HCT116 (cell line): ENCODE results near the gene CALML4. TPM values are rescaled to one million over a fixed set of nuclear protein-coding genes. Genes with fewer than 3 reads are reported as not detected.
"Not testable (repeated sequence)": the region's sequence is repeated elsewhere in the genome, so short reads cannot be mapped to it uniquely, and the experiment has no call there.

Source experiments
- ATAC-seq: fragments of 200-7000 bp; cut with Tn5 transposase; 2 replicates; pipeline ENCODE4 v1.9.1; 2020; ENCODE audit warnings: mild to moderate bottlenecking, moderate library complexity
- BruUV-seq: library from RNA; stranded (reverse); fragments of 400-500 nt; replicated peaks from 2 replicates; lab custom pipeline; 2021; lab: Mats Ljungman, UMichigan
- CTCF ChIA-PET: fragments of 300-600 bp; sonication (Branson Sonifier 250); formaldehyde crosslinking; loops from one replicate; lab custom pipeline; 2021; ENCODE audit warnings: antibody characterized with exemption; lab: Charles Lee
- POLR2A ChIA-PET: fragments of 300-600, 350-600 bp; sonication (Branson Sonifier 250); formaldehyde crosslinking; loops from one replicate; lab custom pipeline; 2021; ENCODE audit warnings: antibody characterized with exemption; lab: Charles Lee
- RAD21 ChIA-PET, 2 experiments: fragments of 300-600 bp; sonication (Branson Sonifier 250); formaldehyde crosslinking; loops; one replicate each; lab custom pipeline; 2023; ENCODE audit warnings: low total read pairs in 2 of 2; ENCODE audit not compliant: uncharacterized antibody in 2 of 2, unreplicated experiment in 2 of 2, low non-redundant PET in 1 of 2; lab: Charles Lee
- DNase-seq: peaks from one replicate; pipeline ENCODE4 v3.0.0-alpha.2; 2010; ENCODE audit warnings: low read depth, low spot score
- H2AFZ ChIP-seq: fragments of 200-600 bp; shearing (Covaris generic), sonication (generic); 2 replicates; pipeline ENCODE4 v1.6.1; 2017; ENCODE audit warnings: low read depth, mixed run types, mixed read lengths, antibody characterized with exemption, low read length; ENCODE audit not compliant: poor library complexity, severe bottlenecking
- H3K27ac ChIP-seq: 2 replicates; pipeline ENCODE4 v1.5.1; 2012; ENCODE audit warnings: low read depth, low read length
- H3K27me3 ChIP-seq: fragments of 200-600 bp; sonication (generic); 2 replicates; pipeline ENCODE4 v1.6.1; 2016; ENCODE audit warnings: mixed run types, low read length, mixed read lengths; ENCODE audit not compliant: insufficient read depth
- H3K36me3 ChIP-seq, 2 experiments: fragments of 200-500 bp in 1 of 2; fragments of 200-600 bp in 1 of 2; sonication (Bioruptor generic) in 1 of 2; sonication (generic) in 1 of 2; 2 replicates each; pipeline versions ENCODE4 v1.5.1 to v1.6.1; 2014 to 2016; ENCODE audit warnings: low read length in 2 of 2, inconsistent platforms in 1 of 2, mixed read lengths in 1 of 2, mixed run types in 1 of 2; ENCODE audit not compliant: insufficient read depth in 2 of 2, control insufficient read depth in 1 of 2
- H3K4me1 ChIP-seq, 2 experiments: fragments of 200-600 bp in 1 of 2; sonication (generic) in 1 of 2; 2 replicates each; pipeline versions ENCODE4 v1.5.1 to v1.6.1; 2012 to 2017; ENCODE audit warnings: low read length in 2 of 2, inconsistent platforms in 1 of 2, mild to moderate bottlenecking in 1 of 2, mixed read lengths in 1 of 2, mixed run types in 1 of 2, moderate library complexity in 1 of 2; ENCODE audit not compliant: insufficient read depth in 2 of 2, control insufficient read depth in 1 of 2
- H3K4me2 ChIP-seq: fragments of 200-600 bp; sonication (generic); 2 replicates; pipeline ENCODE4 v1.6.1; 2017; ENCODE audit warnings: mixed run types, low read length, mixed read lengths
- H3K4me3 ChIP-seq, 2 experiments: fragments of 200-600 bp in 1 of 2; sonication (generic) in 1 of 2; replicated peaks in 1 of 2; 2 replicates each; pipeline ENCODE4 v1.5.1; 2011 to 2016; ENCODE audit warnings: low read length in 2 of 2, control low read depth in 1 of 2, low read depth in 1 of 2, mild to moderate bottlenecking in 1 of 2, mixed read lengths in 1 of 2, mixed run types in 1 of 2
- H3K79me2 ChIP-seq: fragments of 200-600 bp; sonication (generic); 2 replicates; pipeline ENCODE4 v1.6.1; 2017; ENCODE audit warnings: mild to moderate bottlenecking, mixed run types, low read length, moderate library complexity, mixed read lengths; ENCODE audit not compliant: insufficient read depth
- H3K9ac ChIP-seq: fragments of 200-600 bp; sonication (generic); 2 replicates; pipeline ENCODE4 v1.6.1; 2016; ENCODE audit warnings: low read length, mixed read lengths
- H3K9me2 ChIP-seq: fragments of 200-600 bp; sonication (generic), shearing (Covaris generic); 2 replicates; pipeline ENCODE4 v1.6.1; 2017; ENCODE audit warnings: mixed run types, mild to moderate bottlenecking, moderate library complexity; ENCODE audit not compliant: insufficient read depth
- H3K9me3 ChIP-seq, 2 experiments: fragments of 200-500 bp in 1 of 2; fragments of 200-600 bp in 1 of 2; sonication (Bioruptor generic) in 1 of 2; sonication (generic) in 1 of 2; 2 replicates each; pipeline ENCODE4 v1.6.1; 2014 to 2017; ENCODE audit warnings: low read length in 2 of 2, mixed read lengths in 2 of 2, inconsistent platforms in 1 of 2, low read depth in 1 of 2, mild to moderate bottlenecking in 1 of 2, mixed run types in 1 of 2, moderate library complexity in 1 of 2; ENCODE audit not compliant: control insufficient read depth in 1 of 2, insufficient read depth in 1 of 2
- H4K20me1 ChIP-seq: fragments of 200-600 bp; sonication (generic), shearing (Covaris generic); 2 replicates; pipeline ENCODE4 v1.6.1; 2017; ENCODE audit warnings: mixed run types, mild to moderate bottlenecking, moderate library complexity; ENCODE audit not compliant: insufficient read depth
- CEBPB ChIP-seq: IDR thresholded peaks from 2 replicates; pipeline ENCODE4 v1.6.1; 2012; ENCODE audit warnings: low read depth
- EGR1 ChIP-seq: IDR thresholded peaks from 2 replicates; pipeline ENCODE4 v1.6.1; 2012; ENCODE audit warnings: low read depth
- EZH2 ChIP-seq: fragments of 200-600 bp; sonication (generic); IDR thresholded peaks from 2 replicates; pipeline ENCODE4 v1.6.1; 2017; ENCODE audit warnings: antibody characterized with exemption, mixed run types
- POLR2A ChIP-seq: IDR thresholded peaks from 2 replicates; pipeline ENCODE4 v1.7.0; 2011; ENCODE audit warnings: borderline replicate concordance; ENCODE audit not compliant: insufficient read depth, insufficient read length; ENCODE audit errors: extremely low read depth
- POLR2AphosphoS5 ChIP-seq: IDR thresholded peaks from 2 replicates; pipeline ENCODE4 v1.6.1; 2011; ENCODE audit warnings: mild to moderate bottlenecking, low read depth, low read length, moderate library complexity
- intact Hi-C: fragments of 100-400 bp; cut with micrococcal nuclease; formaldehyde crosslinking; loops from 2 replicates; pipeline ENCODE4 v1.10.0; 2022
- total RNA-seq: library from RNA; stranded (reverse); gene quantifications from one replicate; pipeline ENCODE4 v1.2.1, GENCODE V29; 2021; ENCODE audit not compliant: unreplicated experiment

CALML4 gene
- total RNA-seq, 1 experiment from 2014 or later, result 8.5 TPM

DNA sequence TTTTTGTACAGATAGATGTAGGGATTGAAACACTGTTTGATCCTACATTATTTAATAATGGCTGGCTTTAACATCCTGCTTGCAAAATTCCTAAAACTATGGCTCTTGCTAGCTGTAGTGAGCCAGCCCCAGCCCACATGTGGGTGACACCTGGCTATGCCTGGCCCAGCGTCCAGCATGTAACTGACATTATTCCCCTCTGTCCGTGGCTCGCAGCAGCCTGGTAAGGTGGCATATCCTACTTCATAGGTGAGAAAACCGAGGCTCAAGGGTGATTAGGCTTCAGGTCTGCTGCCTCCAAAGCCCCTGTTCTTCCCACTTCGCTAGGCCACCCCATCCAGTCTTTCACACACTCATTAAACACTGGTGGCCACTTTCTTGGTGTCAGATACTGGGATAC lies 1.6 kb downstream of the CALML4 start:
- intact Hi-C loops, result no loop called here
- H3K36me3 ChIP-seq, result no peaks in the 10 kb centered on the region; a peak in 1 of 4 replicates
- POLR2A ChIA-PET, result no interaction called here
- no peaks in the 10 kb centered on the region for H3K27me3 ChIP-seq
- no peaks in the 10 kb centered on the region for H4K20me1 ChIP-seq
- BruUV-seq, result no TSS peak
- H3K9ac ChIP-seq, result no peak overlapping the region
- RAD21 ChIA-PET, result no interaction called here
- no peak overlapping the region for H3K4me2 ChIP-seq
- H3K79me2 ChIP-seq, result peaks cover 23% of the 10 kb centered on the region; the same call in 1 of the 2 replicates
- no peak for TF ChIP-seq CEBPB
- TF ChIP-seq POLR2AphosphoS5, result no peak
- TF ChIP-seq EGR1, result no peak
- no peak for TF ChIP-seq EZH2
- TF ChIP-seq POLR2A, result no peak
- ATAC-seq, result no peak
- H3K9me2 ChIP-seq, result no peaks in the 10 kb centered on the region
- H3K4me1 ChIP-seq, result peaks cover 6 to 20% of the 10 kb centered on the region in 2 experiments; a peak in 3 of 4 replicates
- no peaks in the 10 kb centered on the region for H3K9me3 ChIP-seq
- H3K4me3 ChIP-seq, result no peak overlapping the region
- no peak overlapping the region for H2AFZ ChIP-seq
- CTCF ChIA-PET, result no interaction called here
- no peak for DNase-seq
- H3K27ac ChIP-seq, result no peak overlapping the region

DNA sequence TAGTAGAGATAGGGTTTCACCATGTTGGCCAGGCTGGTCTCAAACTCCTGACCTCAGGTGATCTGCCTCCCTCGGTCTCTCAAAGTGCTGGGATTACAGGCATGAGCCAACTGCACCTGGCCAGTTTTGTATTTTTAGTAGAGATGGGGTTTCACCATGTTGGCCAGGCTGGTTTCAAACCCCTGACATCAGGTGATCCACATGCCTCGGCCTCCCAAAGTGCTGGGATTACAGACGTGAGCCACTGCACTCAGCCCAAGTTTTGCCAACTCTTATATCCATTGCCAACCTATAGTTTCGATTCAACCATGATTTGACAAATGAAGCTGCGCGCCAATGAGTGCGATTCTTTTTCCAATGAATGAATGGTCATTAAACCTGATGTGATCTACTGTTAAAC lies 2.1 kb downstream of the CALML4 start:
- H3K9me2 ChIP-seq, ATAC-seq, DNase-seq, CTCF ChIA-PET, RAD21 ChIA-PET, POLR2A ChIA-PET, intact Hi-C loops, H3K27me3 ChIP-seq, H3K9ac ChIP-seq, H2AFZ ChIP-seq, H3K4me3 ChIP-seq, H3K36me3 ChIP-seq, H3K4me2 ChIP-seq, H3K27ac ChIP-seq, H3K9me3 ChIP-seq, BruUV-seq, H4K20me1 ChIP-seq: not testable (repeated sequence)
- Histone ChIP-seq H3K4me1 (peaks cover 6 to 20% of the 10 kb centered on the region in 2 experiments; a peak in 3 of 4 replicates), H3K79me2 (peaks cover 23% of the 10 kb centered on the region; the same call in 1 of the 2 replicates)
